ENCODE data around the gene GNAI2. TPM values are rescaled to one million over a fixed set of nuclear protein-coding genes. Genes with fewer than 3 reads are reported as not detected.
"Not testable (repeated sequence)": the region's sequence is repeated elsewhere in the genome, so short reads cannot be mapped to it uniquely, and the experiment has no call there.

GNAI2 gene
- total and polyA plus RNA-seq, 7 experiments from 2014 or later = 225 to 527 (median 397) TPM

DNA sequence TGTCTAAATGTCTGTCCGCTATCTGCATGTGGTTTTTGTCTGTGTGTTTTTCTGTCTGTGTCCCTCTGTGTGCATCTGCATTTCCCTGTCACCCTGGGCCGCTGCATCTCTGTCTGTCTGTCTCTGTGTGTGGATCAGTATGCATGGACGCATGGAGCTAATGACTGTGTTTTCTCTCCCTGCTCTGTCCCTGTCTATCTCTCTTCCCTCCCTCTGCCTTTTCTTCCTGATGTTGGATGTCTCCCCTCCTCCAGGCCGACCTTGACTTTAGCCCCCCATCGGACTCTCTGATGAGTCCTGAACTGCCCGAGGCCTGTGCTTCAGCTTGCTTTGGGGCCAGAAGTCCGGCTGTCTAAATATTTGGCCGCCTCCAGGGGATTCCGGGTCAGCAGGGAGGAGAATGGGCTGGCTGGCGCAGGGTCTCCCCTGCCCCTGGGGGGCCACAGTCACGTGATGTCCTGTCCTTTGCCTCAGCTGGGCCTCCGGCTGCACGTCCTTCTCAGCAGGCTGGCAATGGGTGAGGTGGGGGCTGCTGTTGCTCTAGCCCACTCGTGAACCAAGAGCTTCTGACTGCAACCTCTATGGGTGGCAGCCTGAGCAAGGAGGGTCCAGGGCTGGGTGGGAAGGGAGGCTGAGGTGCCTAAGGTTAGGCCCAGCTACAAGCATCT is 27.2 kb upstream of the GNAI2 start:
- no peak overlapping the region for H3K27ac ChIP-seq (ENCODE audit: low read depth, low read length)
- intact Hi-C loops (cut with micrococcal nuclease) = no loop called here
- H3K36me3 ChIP-seq (ENCODE audit: control insufficient read depth in 2 of 3, insufficient read depth in 3 of 3, low read length in 3 of 3) = no peaks in the 10 kb centered on the region
- Mint-ChIP-seq H3K4me1 (peaks cover 0 to 2% (median 0%) of the 10 kb centered on the region in 7 donors), H3K4me3 (no peak overlapping the region), H3K36me3 (no peaks in the 10 kb centered on the region), H3K27me3 (peaks cover 17 to 40% (median 23%) of the 10 kb centered on the region in 5 donors), H3K9me3 (no peaks in the 10 kb centered on the region), H3K27ac (no peak overlapping the region)
- no peak overlapping the region for H3K4me3 ChIP-seq (ENCODE audit: low read length)
- H3K9me3 ChIP-seq (ENCODE audit: control insufficient read depth in 2 of 3, low read length in 3 of 3) = no peaks in the 10 kb centered on the region
- POLR2A ChIA-PET = interaction anchor here (0.6 kb wide), 1 partner anchor 97 kb away, joined by 5 read pairs; no protein-coding TSS in a partner anchor
- peaks cover 0 to 6% of the 10 kb centered on the region in 2 donors for H3K4me1 ChIP-seq (ENCODE audit: control insufficient read depth in 2 of 2, insufficient read depth in 2 of 2, low read length in 2 of 2)
- CTCF ChIA-PET = no interaction called here
- ATAC-seq (no peak), DNase-seq (no peak)
- H3K27me3 ChIP-seq (ENCODE audit: control insufficient read depth in 2 of 2, insufficient read depth in 2 of 2, low read length in 2 of 2) = peaks cover 0 to 4% of the 10 kb centered on the region in 2 donors

DNA sequence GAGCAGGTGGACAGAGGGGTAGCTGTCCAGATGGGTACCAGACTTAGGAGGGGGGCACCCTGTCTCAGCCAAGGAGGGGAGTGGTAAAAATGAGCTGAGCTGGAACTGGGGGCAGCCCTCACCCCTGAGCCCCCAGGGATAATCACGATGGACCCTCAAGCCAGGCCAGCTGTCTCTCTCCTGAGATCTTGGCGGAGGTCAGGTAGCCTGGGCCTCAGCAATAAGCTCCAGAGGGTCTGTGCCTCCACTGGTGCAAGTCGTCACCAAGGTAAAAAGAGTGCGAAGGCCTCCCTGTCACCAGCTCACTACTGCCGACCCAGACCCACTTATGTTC is 25.9 kb upstream of the GNAI2 start:
- H3K36me3 Mint-ChIP-seq = no peaks in the 10 kb centered on the region
- H3K9me3 Mint-ChIP-seq = no peaks in the 10 kb centered on the region
- H3K27ac Mint-ChIP-seq = no peak overlapping the region
- ChIA-PET POLR2A (no interaction called here), CTCF (interaction anchor here (1.5 kb wide), 1 partner anchor 11 kb away, joined by 4 read pairs; no protein-coding TSS in a partner anchor)
- Histone ChIP-seq H3K27me3 (ENCODE audit: control insufficient read depth in 2 of 2, insufficient read depth in 2 of 2, low read length in 2 of 2) (no peaks in the 10 kb centered on the region), H3K9me3 (ENCODE audit: control insufficient read depth in 2 of 3, low read length in 3 of 3) (no peaks in the 10 kb centered on the region), H3K4me3 (ENCODE audit: low read length) (no peak overlapping the region), H3K27ac (ENCODE audit: low read depth, low read length) (no peak overlapping the region), H3K36me3 (ENCODE audit: control insufficient read depth in 2 of 3, insufficient read depth in 3 of 3, low read length in 3 of 3) (no peaks in the 10 kb centered on the region), H3K4me1 (ENCODE audit: control insufficient read depth in 2 of 2, insufficient read depth in 2 of 2, low read length in 2 of 2) (peaks cover 0 to 6% of the 10 kb centered on the region in 2 donors)
- H3K4me1 Mint-ChIP-seq = peaks cover 0 to 2% (median 0%) of the 10 kb centered on the region in 7 donors
- ATAC-seq = no peak
- DNase-seq = no peak
- H3K4me3 Mint-ChIP-seq = no peak overlapping the region
- H3K27me3 Mint-ChIP-seq = peaks cover 11 to 29% (median 23%) of the 10 kb centered on the region in 5 donors
- intact Hi-C loops (cut with micrococcal nuclease) = no loop called here

DNA sequence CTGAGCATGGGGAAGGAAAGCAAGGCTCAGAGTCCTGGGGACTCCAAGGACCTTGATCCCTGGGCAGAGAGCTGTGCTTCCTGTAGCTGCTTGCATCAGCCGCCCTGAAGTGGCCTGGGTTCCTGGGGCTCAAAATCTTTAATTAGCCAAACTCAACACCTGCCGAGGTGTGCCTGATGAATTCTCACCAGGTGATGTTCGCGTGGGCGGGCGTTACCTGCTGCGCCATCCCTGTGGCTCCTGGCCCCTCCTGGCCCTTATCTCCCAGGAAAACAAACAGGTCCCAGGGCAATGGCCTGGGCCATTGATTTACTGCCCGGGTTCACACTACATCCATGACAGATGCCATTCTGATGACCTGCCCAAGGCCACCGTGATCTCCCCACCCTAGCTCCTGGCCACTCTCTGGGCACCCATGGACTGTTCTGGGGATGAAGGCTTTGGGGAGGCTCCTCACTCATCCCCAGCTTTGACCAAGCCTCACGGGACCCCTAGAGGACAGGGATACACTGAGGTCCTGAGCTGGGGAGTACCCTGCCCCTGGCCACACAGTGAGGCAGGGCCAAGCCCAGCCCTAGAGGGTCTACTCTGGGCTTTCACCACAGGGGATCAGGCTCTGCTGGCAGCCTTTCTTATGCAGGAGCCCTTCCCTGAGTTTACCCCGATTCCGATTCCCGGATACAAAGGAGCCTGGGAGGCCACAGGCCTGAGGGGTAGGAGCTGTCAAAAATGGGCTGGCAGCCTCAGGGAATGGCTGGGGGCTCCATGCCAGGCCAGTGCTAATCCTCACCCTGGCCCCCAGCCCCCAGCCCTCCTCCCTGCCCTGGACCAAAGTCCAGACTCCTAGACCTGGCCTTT is 25.3 kb upstream of the GNAI2 start:
- intact Hi-C loops (cut with micrococcal nuclease) = no loop called here
- DNase-seq = no peak
- H3K36me3 Mint-ChIP-seq = no peaks in the 10 kb centered on the region
- ChIA-PET POLR2A (no interaction called here), CTCF (interaction anchor here (1.5 kb wide), 1 partner anchor 11 kb away, joined by 4 read pairs; no protein-coding TSS in a partner anchor)
- H3K4me1 Mint-ChIP-seq = no peaks in the 10 kb centered on the region
- Histone ChIP-seq H3K9me3 (ENCODE audit: control insufficient read depth in 2 of 3, low read length in 3 of 3) (no peaks in the 10 kb centered on the region), H3K36me3 (ENCODE audit: control insufficient read depth in 2 of 3, insufficient read depth in 3 of 3, low read length in 3 of 3) (no peaks in the 10 kb centered on the region), H3K4me1 (ENCODE audit: control insufficient read depth in 2 of 2, insufficient read depth in 2 of 2, low read length in 2 of 2) (peaks cover 0 to under 1% of the 10 kb centered on the region in 2 donors), H3K27me3 (ENCODE audit: control insufficient read depth in 2 of 2, insufficient read depth in 2 of 2, low read length in 2 of 2) (no peaks in the 10 kb centered on the region), H3K27ac (ENCODE audit: low read depth, low read length) (no peak overlapping the region), H3K4me3 (ENCODE audit: low read length) (no peak overlapping the region)
- H3K4me3 Mint-ChIP-seq = no peak overlapping the region
- ATAC-seq = no peak
- H3K27ac Mint-ChIP-seq = no peak overlapping the region
- no peaks in the 10 kb centered on the region for H3K9me3 Mint-ChIP-seq
- H3K27me3 Mint-ChIP-seq = peaks cover 11 to 28% (median 23%) of the 10 kb centered on the region in 5 donors

DNA sequence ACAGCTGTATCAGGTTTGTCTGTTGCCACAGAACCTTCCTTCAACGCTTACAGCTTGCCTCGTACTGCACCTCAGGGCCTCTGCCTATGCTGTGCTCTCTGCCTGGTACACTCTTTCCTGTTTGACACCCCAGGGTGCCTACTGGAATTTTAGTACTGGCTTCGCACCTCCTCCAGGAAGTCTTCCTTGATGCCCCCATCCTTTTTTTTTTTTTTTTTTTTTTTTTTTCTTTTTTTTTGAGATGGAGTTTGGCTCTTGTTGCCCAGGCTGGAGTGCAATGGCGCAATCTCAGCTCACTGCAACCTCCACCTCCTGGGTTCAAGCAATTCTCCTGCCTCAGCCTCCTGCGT is 24.7 kb upstream of the GNAI2 start:
- H3K4me3 Mint-ChIP-seq; POLR2A ChIA-PET; H3K36me3 Mint-ChIP-seq; intact Hi-C loops (cut with micrococcal nuclease); ATAC-seq; H3K27me3 ChIP-seq (ENCODE audit: control insufficient read depth in 2 of 2, insufficient read depth in 2 of 2, low read length in 2 of 2); H3K36me3 ChIP-seq (ENCODE audit: control insufficient read depth in 2 of 3, insufficient read depth in 3 of 3, low read length in 3 of 3); DNase-seq; H3K9me3 Mint-ChIP-seq; H3K27ac ChIP-seq (ENCODE audit: low read depth, low read length); H3K27ac Mint-ChIP-seq; H3K4me1 Mint-ChIP-seq; H3K4me1 ChIP-seq (ENCODE audit: control insufficient read depth in 2 of 2, insufficient read depth in 2 of 2, low read length in 2 of 2); H3K4me3 ChIP-seq (ENCODE audit: low read length); H3K9me3 ChIP-seq (ENCODE audit: control insufficient read depth in 2 of 3, low read length in 3 of 3): not testable (repeated sequence)
- CTCF ChIA-PET = interaction anchor here (1.1 to 1.5 kb wide), 2 partner anchors 10 to 17 kb away, joined by 4 to 6 read pairs; no protein-coding TSS in a partner anchor
- H3K27me3 Mint-ChIP-seq = peaks cover 8 to 25% (median 19%) of the 10 kb centered on the region in 5 donors

DNA sequence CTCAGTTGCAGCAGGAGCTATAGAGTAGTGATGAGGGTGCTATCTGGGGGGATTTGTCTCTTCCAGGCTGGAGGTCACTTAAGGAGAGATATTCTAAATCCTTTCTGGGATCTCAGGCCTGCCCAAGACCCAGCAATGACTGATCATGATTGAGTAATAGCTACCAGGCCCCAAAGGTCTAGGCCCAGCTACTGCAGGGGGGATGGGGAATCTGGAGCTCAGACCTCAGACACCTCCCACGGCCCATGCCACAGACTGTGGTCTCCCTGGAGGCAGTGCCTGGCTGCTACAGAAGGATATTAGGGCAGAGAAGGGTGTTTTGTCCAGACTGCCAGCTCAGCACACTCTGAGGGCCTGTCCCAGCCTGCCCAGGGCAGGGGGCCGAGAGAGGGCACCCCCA is 24.1 kb upstream of the GNAI2 start:
- Mint-ChIP-seq H3K36me3 (no peaks in the 10 kb centered on the region), H3K4me3 (no peak overlapping the region), H3K4me1 (no peaks in the 10 kb centered on the region), H3K27ac (peak overlapping the region in 1 of 9 donors; percentile 51), H3K9me3 (no peaks in the 10 kb centered on the region), H3K27me3 (peaks cover 2 to 19% (median 14%) of the 10 kb centered on the region in 5 donors)
- Histone ChIP-seq H3K9me3 (ENCODE audit: control insufficient read depth in 2 of 3, low read length in 3 of 3) (no peaks in the 10 kb centered on the region), H3K27ac (ENCODE audit: low read depth, low read length) (no peak overlapping the region), H3K4me1 (ENCODE audit: control insufficient read depth in 2 of 2, insufficient read depth in 2 of 2, low read length in 2 of 2) (no peaks in the 10 kb centered on the region), H3K36me3 (ENCODE audit: control insufficient read depth in 2 of 3, insufficient read depth in 3 of 3, low read length in 3 of 3) (no peaks in the 10 kb centered on the region), H3K4me3 (ENCODE audit: low read length) (no peak overlapping the region), H3K27me3 (ENCODE audit: control insufficient read depth in 2 of 2, insufficient read depth in 2 of 2, low read length in 2 of 2) (no peaks in the 10 kb centered on the region)
- CTCF ChIA-PET = interaction anchor here (1.1 kb wide), 1 partner anchor 17 kb away, joined by 6 read pairs; no protein-coding TSS in a partner anchor
- intact Hi-C loops (cut with micrococcal nuclease) = no loop called here
- POLR2A ChIA-PET = no interaction called here
- DNase-seq (peak in 1 of 9 donors; percentile 45), ATAC-seq (no peak)

DNA sequence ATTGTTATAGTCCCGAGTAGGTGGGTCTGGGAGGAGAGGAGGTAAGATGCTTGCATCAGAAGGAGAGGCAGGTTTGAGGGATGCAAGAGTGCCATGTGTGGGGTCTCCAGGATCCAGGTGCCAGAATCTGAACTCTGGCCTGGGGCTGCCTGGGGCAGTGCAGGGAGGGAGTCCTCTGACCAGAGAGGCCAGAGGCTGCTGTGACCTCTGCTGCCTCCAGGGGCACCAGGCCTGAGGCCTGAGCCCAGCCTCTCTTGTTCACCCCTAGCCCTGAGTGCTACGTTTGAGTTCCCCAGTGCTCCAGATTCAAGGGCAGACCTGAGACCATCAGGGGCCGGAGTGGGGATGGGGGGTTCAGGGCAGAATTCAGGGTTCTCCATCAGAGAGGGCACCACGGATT is 23.5 kb upstream of the GNAI2 start:
- Mint-ChIP-seq H3K27ac (peak overlapping the region in 1 of 9 donors; percentile 51), H3K4me1 (no peaks in the 10 kb centered on the region), H3K9me3 (no peaks in the 10 kb centered on the region), H3K4me3 (no peak overlapping the region), H3K27me3 (peaks cover 0 to 13% (median 10%) of the 10 kb centered on the region in 5 donors), H3K36me3 (no peaks in the 10 kb centered on the region)
- no peak overlapping the region for H3K27ac ChIP-seq (ENCODE audit: low read depth, low read length)
- no peaks in the 10 kb centered on the region for H3K9me3 ChIP-seq (ENCODE audit: control insufficient read depth in 2 of 3, low read length in 3 of 3)
- H3K36me3 ChIP-seq (ENCODE audit: control insufficient read depth in 2 of 3, insufficient read depth in 3 of 3, low read length in 3 of 3) = no peaks in the 10 kb centered on the region
- no peaks in the 10 kb centered on the region for H3K27me3 ChIP-seq (ENCODE audit: control insufficient read depth in 2 of 2, insufficient read depth in 2 of 2, low read length in 2 of 2)
- DNase-seq (no peak), ATAC-seq (no peak)
- intact Hi-C loops (cut with micrococcal nuclease) = no loop called here
- POLR2A ChIA-PET = no interaction called here
- no peaks in the 10 kb centered on the region for H3K4me1 ChIP-seq (ENCODE audit: control insufficient read depth in 2 of 2, insufficient read depth in 2 of 2, low read length in 2 of 2)
- CTCF ChIA-PET = interaction anchor here (1.1 kb wide), 1 partner anchor 18 kb away, joined by 6 read pairs; no protein-coding TSS in a partner anchor
- no peak overlapping the region for H3K4me3 ChIP-seq (ENCODE audit: low read length)

Data from naive thymus-derived CD4-positive, alpha-beta T cell (primary cell).